Tibial nerve (tissue), 4 donors: ENCODE data around the gene TRIM27. TPM values are rescaled to one million over a fixed set of nuclear protein-coding genes. Genes with fewer than 3 reads are reported as not detected.
"Not testable (repeated sequence)": the region's sequence is repeated elsewhere in the genome, so short reads cannot be mapped to it uniquely, and the experiment has no call there.

Experiments used
- DNase-seq, 2 donors: peaks; one replicate each; pipeline ENCODE4 v3.0.0-alpha.2; 2019; ENCODE audit warnings: low spot score in 2 of 2
- H3K27ac ChIP-seq, 4 donors: fragments of 200-600 bp; sonication (generic) in 3 of 4; one replicate each; pipeline ENCODE4 v1.5.1; 2017 to 2019; ENCODE audit warnings: mild to moderate bottlenecking in 1 of 4
- H3K27me3 ChIP-seq, 2 donors: fragments of 200-600 bp; sonication (generic) in 1 of 2; one replicate each; pipeline versions ENCODE4 v1.5.1 to v1.6.0; 2017 to 2019
- H3K36me3 ChIP-seq, 3 donors: fragments of 200-600 bp; sonication (generic); one replicate each; pipeline ENCODE4 v1.5.1; 2018 to 2019
- H3K4me1 ChIP-seq, 4 donors: fragments of 200-600 bp; sonication (generic) in 3 of 4; one replicate each; pipeline ENCODE4 v1.5.1; 2017 to 2019
- H3K4me3 ChIP-seq, 4 donors: fragments of 200-600 bp; sonication (generic) in 3 of 4; one replicate each; pipeline ENCODE4 v1.5.1; 2017 to 2019; ENCODE audit warnings: mild to moderate bottlenecking in 1 of 4, moderate library complexity in 1 of 4
- H3K9me3 ChIP-seq, 4 donors: fragments of 200-600 bp; sonication (generic) in 3 of 4; one replicate each; pipeline ENCODE4 v1.5.1; 2017 to 2019
- CTCF ChIP-seq, 5 experiments: fragments of 200-600 bp in 3 of 5; fragments of 450-650 bp in 2 of 5; sonication (generic) in 3 of 5; IDR thresholded peaks; one replicate each; pipeline ENCODE4 v1.5.1; 2016 to 2019; ENCODE audit warnings: antibody characterized with exemption in 5 of 5, mild to moderate bottlenecking in 3 of 5, moderate library complexity in 2 of 5
- EP300 ChIP-seq, 2 donors: sonication (generic); formaldehyde crosslinking; IDR thresholded peaks; one replicate each; pipeline ENCODE4 v1.6.1; 2017; ENCODE audit warnings: antibody characterized with exemption in 2 of 2, mild to moderate bottlenecking in 1 of 2
- POLR2A ChIP-seq, 2 donors: fragments of 450-650 bp; IDR thresholded peaks; one replicate each; pipeline ENCODE4 v1.6.1; 2017; ENCODE audit warnings: antibody characterized with exemption in 2 of 2, mild to moderate bottlenecking in 2 of 2, moderate library complexity in 2 of 2
- WGBS, 2 donors: methylation state at CpG; one replicate each; pipeline ENCODE4 v1.1.5; 2018; 5-methylcytosine and 5-hydroxymethylcytosine counted together
- total RNA-seq, 4 donors: library from RNA; depleted of rRNA; stranded (reverse); fragments of >200 nt; gene quantifications; one replicate each; pipeline ENCODE4 v1.1.0, GENCODE V29; 2016

The TRIM27 gene
- total RNA-seq, 4 donors from 2014 or later: 57.5 to 90.9 (median 72.4) TPM

DNA sequence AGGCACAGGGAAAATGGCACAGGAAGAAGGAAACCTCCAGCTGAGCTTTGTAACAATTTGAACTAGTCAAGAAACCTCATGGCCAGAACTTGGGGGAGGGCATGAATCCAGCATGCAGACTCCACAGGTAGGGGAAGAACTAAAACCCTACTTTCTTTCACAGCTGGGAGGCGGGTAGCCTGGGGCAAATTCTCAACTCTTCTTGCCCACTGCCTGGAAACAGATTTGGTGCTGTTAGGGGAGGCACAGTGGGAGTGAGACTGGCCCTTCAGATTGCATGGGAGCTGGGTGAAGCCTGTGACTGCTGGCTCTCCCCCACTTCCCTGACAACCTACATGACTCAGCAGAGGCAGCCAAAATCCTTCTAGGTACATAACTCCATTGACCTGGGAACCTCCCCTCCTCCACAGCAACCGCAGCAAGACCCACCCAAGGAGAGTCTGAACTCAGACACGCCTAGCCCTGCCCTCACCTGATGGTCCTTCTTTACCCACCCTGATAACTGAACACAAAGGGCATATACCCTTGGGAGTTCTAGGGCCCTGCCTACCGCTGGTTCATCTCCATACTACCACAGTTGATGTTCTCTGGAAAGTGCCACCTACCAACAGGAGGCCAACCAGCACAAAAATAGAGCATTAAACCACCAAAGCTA, 37.2 kb upstream of the TRIM27 start:
- Histone ChIP-seq H3K4me3 (no peak overlapping the region), H3K27ac (no peak overlapping the region), H3K9me3 (no peaks in the 10 kb centered on the region), H3K36me3 (no peaks in the 10 kb centered on the region), H3K4me1 (no peaks in the 10 kb centered on the region), H3K27me3 (peaks cover 0 to 15% of the 10 kb centered on the region in 2 donors)
- WGBS, 2 donors: 86 to 91% methylated on average over 4 of the region's 4 CpGs
- TF ChIP-seq CTCF (IDR thresholded peaks at IDR 0.05) (no peak), POLR2A (IDR thresholded peaks at IDR 0.05) (no peak), EP300 (IDR thresholded peaks at IDR 0.05) (no peak)
- DNase-seq: no peak

DNA sequence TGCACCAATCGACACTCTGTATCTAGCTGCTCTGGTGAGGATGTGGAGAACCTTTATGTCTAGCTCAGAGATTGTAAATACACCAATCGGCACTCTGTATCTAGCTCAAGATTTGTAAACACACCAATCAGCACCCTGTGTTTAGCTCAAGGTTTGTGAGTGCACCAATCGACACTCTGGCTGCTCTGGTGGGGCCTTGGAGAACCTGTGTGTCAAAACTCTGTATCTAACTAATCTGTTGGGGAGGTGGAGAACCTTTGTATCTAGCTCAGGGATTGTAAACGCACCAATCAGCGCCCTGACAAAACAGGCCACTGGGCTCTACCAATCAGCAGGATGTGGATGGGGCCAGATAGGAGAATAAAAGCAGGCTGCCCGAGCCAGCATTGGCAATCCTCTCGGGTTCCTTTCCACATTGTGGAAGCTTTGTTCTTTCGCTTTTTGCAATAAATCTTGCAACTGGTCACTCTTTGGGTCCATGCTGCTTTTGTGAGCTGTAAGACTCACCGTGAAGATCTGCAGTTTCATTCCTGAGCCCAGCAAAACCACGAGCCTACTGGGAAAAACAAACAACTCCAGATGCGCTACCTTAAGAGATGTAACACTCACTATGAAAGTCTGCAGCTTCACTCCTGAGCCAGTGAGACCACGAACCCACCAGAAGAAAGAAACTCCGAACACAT, 34.9 kb upstream of the TRIM27 start:
- not testable (repeated sequence) for H3K4me3 ChIP-seq, H3K27ac ChIP-seq, H3K4me1 ChIP-seq, H3K9me3 ChIP-seq, DNase-seq, H3K36me3 ChIP-seq
- peaks cover 0 to 36% of the 10 kb centered on the region in 2 donors for H3K27me3 ChIP-seq
- WGBS, 2 donors: 82 to 92% methylated on average over 12 to 13 of the region's 13 CpGs

DNA sequence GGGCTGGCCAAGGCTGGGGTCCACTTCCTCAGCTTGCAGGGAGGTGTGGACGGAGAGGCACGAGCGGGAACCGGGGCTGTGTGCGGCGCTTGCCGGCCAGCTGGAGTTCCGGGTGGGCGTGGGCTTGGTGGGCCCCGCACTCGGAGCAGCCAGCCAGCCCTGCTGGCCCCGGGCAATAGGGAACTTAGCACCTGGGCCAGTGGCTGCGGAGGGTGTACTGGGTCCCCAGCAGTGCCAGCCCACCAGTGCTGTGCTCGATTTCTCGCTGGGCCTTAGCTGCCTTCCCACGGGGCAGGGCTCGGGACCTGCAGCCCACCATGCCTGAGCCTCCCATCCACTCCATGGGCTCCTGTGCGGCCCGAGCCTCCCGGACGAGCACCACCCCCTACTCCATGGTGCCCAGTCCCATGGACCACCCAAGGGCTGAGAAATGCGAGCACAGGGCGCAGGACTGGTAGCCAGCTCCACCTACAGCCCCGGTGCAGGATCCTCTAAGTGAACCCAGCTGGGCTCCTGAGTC, 34.1 kb upstream of the TRIM27 start:
- DNase-seq, H3K36me3 ChIP-seq, H3K9me3 ChIP-seq, H3K4me3 ChIP-seq, H3K27ac ChIP-seq: not testable (repeated sequence)
- WGBS, 2 donors: 94 to 97% methylated on average over 15 to 22 of the region's 24 CpGs
- H3K4me1 ChIP-seq: peaks cover 0 to 14% (median 3%) of the 10 kb centered on the region in 4 donors
- H3K27me3 ChIP-seq: peaks cover 0 to 40% of the 10 kb centered on the region in 2 donors

GRCh38 chr6:28956331-28956730, 32.5 kb upstream of the TRIM27 start:
- Histone ChIP-seq H3K4me3 (no peak overlapping the region), H3K36me3 (no peaks in the 10 kb centered on the region), H3K27ac (no peak overlapping the region), H3K4me1 (peaks cover 0 to 14% (median 3%) of the 10 kb centered on the region in 4 donors), H3K27me3 (peaks cover 0 to 40% of the 10 kb centered on the region in 2 donors), H3K9me3 (no peaks in the 10 kb centered on the region)
- DNase-seq: no peak
- WGBS, 2 donors: 82 to 85% methylated on average over 3 of the region's 3 CpGs
- TF ChIP-seq EP300 (IDR thresholded peaks at IDR 0.05): no peak

GRCh38 chr6:28953585-28954258, 29.9 kb upstream of the TRIM27 start:
- H3K4me3 ChIP-seq: peak overlapping the region in 2 of 4 donors; percentile 30 to 36
- 4 to 6% methylated on average over 22 of the region's 22 CpGs for WGBS, 2 donors
- TF ChIP-seq CTCF (IDR thresholded peaks at IDR 0.05) (no peak), EP300 (IDR thresholded peaks at IDR 0.05) (no peak), POLR2A (IDR thresholded peaks at IDR 0.05) (no peak)

DNA sequence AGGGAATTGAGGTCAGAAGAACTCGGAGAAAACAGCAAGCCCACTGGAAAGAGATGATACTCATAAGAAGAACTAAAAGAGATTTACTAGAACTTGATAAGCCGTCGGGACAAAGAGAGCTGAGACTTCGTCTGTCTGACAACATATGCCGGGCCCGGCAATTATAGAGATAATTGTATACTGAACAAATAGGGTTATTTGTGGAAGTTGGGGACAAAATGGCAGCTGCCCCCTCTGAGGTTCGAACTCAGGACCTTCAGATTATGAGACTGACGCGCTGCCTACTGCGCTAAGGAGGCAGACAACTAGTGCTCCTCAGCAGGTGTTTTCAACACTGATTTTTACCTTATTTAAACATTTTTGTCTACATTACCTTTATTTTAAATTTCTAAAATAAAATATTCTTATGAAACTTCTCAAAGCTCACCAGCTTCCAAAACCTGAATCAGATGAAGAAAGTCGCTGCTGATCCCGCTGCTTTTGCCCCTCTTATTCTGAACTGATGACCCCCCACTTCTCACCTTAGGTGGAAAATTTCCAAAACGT, 29.3 kb upstream of the TRIM27 start:
- 12 to 15% methylated on average over 13 of the region's 13 CpGs for WGBS, 2 donors
- no peak for TF ChIP-seq POLR2A (IDR thresholded peaks at IDR 0.05)
- TF ChIP-seq CTCF (IDR thresholded peaks at IDR 0.05): no peak
- TF ChIP-seq EP300 (IDR thresholded peaks at IDR 0.05): no peak
- no peak for DNase-seq
- H3K27me3 ChIP-seq: peaks cover 0 to 34% of the 10 kb centered on the region in 2 donors
- H3K4me3 ChIP-seq: peak overlapping the region in 2 of 4 donors; percentile 30 to 36
- no peaks in the 10 kb centered on the region for H3K36me3 ChIP-seq
- H3K27ac ChIP-seq: no peak overlapping the region
- H3K9me3 ChIP-seq: no peaks in the 10 kb centered on the region
- peaks cover 0 to 14% (median 3%) of the 10 kb centered on the region in 4 donors for H3K4me1 ChIP-seq

More at GRCh38 chr6:28953585-28954258, 29.9 kb upstream of the TRIM27 start:
- Histone ChIP-seq H3K27ac (no peak overlapping the region), H3K36me3 (no peaks in the 10 kb centered on the region), H3K9me3 (no peaks in the 10 kb centered on the region), H3K4me1 (peaks cover 0 to 14% (median 3%) of the 10 kb centered on the region in 4 donors), H3K27me3 (peaks cover 0 to 34% of the 10 kb centered on the region in 2 donors)
- no peak for DNase-seq

GRCh38 chr6:28949656-28950195, 25.9 kb upstream of the TRIM27 start:
- not testable (repeated sequence) for H3K27ac ChIP-seq, H3K4me3 ChIP-seq, DNase-seq, H3K36me3 ChIP-seq, H3K9me3 ChIP-seq
- H3K4me1 ChIP-seq: peaks cover 0 to 14% (median 3%) of the 10 kb centered on the region in 4 donors
- H3K27me3 ChIP-seq: peaks cover 0 to 14% of the 10 kb centered on the region in 2 donors
- WGBS, 2 donors: 96% methylated on average over 16 to 23 of the region's 41 CpGs
